ENCODE data around the gene CXCL13.

The CXCL13 gene

DNA sequence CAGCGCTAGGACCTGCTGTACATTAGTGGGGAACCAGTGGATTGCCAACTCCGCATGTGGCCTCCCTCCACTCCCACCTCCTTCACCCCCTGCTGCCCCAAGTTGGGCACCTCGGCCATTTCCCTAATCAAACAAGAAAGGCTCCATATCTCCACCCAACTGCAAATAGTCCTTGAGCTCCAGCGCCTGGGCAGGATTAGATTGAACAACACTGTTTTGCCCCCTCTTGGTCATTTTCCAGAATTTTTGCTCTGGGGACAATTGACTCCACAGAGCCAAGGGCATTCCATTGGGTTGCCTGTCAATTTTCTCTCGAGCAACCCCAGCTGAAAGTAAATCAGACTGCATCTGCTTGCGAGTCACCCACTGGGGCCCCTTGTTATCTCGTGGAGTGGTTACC is 29.6 kb downstream of the CXCL13 start:
- peaks cover 2% of the 10 kb centered on the region; the same call in 1 of the 2 replicates for H3K4me1 ChIP-seq (ENCODE audit: control insufficient read depth, insufficient read depth, low read length)
- CTCF ChIA-PET: no interaction called here
- no peak overlapping the region for H3K27ac ChIP-seq (ENCODE audit: extremely low read depth, low read depth, low read length)
- H3K9me3 ChIP-seq (ENCODE audit: control insufficient read depth, insufficient read depth, low read depth, low read length): no peaks in the 10 kb centered on the region
- H3K36me3 ChIP-seq (ENCODE audit: control insufficient read depth in 2 of 2, insufficient read depth in 1 of 2, low read length in 2 of 2): no peaks in the 10 kb centered on the region
- POLR2A ChIA-PET: no interaction called here
- TF ChIP-seq ZNF621 (tag by site-specific recombination; IDR thresholded peaks at IDR 0.05): no peak
- TF ChIP-seq ATF2 (tag by site-specific recombination; IDR thresholded peaks at IDR 0.05; ENCODE audit: low read depth): no peak
- no peak for TF ChIP-seq ZNF2 (tag by site-specific recombination; IDR thresholded peaks at IDR 0.05)
- TF ChIP-seq ZNF529 (tag by site-specific recombination; IDR thresholded peaks at IDR 0.05; ENCODE audit: insufficient replicate concordance): no peak
- no peak for TF ChIP-seq ZNF148 (tag by site-specific recombination; IDR thresholded peaks at IDR 0.05; ENCODE audit: borderline replicate concordance)
- no peak for TF ChIP-seq ZBTB44 (tag by site-specific recombination; IDR thresholded peaks at IDR 0.05)
- TF ChIP-seq, protein P1, sequence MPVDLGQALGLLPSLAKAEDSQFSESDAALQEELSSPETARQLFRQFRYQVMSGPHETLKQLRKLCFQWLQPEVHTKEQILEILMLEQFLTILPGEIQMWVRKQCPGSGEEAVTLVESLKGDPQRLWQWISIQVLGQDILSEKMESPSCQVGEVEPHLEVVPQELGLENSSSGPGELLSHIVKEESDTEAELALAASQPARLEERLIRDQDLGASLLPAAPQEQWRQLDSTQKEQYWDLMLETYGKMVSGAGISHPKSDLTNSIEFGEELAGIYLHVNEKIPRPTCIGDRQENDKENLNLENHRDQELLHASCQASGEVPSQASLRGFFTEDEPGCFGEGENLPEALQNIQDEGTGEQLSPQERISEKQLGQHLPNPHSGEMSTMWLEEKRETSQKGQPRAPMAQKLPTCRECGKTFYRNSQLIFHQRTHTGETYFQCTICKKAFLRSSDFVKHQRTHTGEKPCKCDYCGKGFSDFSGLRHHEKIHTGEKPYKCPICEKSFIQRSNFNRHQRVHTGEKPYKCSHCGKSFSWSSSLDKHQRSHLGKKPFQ (tag by site-specific recombination; IDR thresholded peaks at IDR 0.05): no peak
- TF ChIP-seq ZNF521 (tag by site-specific recombination; IDR thresholded peaks at IDR 0.05): no peak
- no peak for TF ChIP-seq KLF16 (tag by site-specific recombination; IDR thresholded peaks at IDR 0.05)
- no peak for TF ChIP-seq ZNF514 (tag by site-specific recombination; IDR thresholded peaks at IDR 0.05)
- no peak for TF ChIP-seq ZFP41 (tag by site-specific recombination; IDR thresholded peaks at IDR 0.05; ENCODE audit: borderline replicate concordance)
- no peak for TF ChIP-seq ZNF211 (tag by site-specific recombination; IDR thresholded peaks at IDR 0.05; ENCODE audit: low read depth)
- no peak overlapping the region for H3K4me3 ChIP-seq (ENCODE audit: low read depth, low read length)

GRCh38 chr4:77635876-77636275 is 30.3 kb downstream of the CXCL13 start:
- POLR2A ChIA-PET: no interaction called here
- no peak overlapping the region for H3K27ac ChIP-seq (ENCODE audit: extremely low read depth, low read depth, low read length)
- CTCF ChIA-PET: no interaction called here
- no peaks in the 10 kb centered on the region for H3K36me3 ChIP-seq (ENCODE audit: control insufficient read depth in 2 of 2, insufficient read depth in 1 of 2, low read length in 2 of 2)
- no peaks in the 10 kb centered on the region for H3K9me3 ChIP-seq (ENCODE audit: control insufficient read depth, insufficient read depth, low read depth, low read length)
- H3K4me1 ChIP-seq (ENCODE audit: control insufficient read depth, insufficient read depth, low read length): peaks cover 2% of the 10 kb centered on the region; the same call in 1 of the 2 replicates
- no peak overlapping the region for H3K4me3 ChIP-seq (ENCODE audit: low read depth, low read length)
- TF ChIP-seq, protein P2, sequence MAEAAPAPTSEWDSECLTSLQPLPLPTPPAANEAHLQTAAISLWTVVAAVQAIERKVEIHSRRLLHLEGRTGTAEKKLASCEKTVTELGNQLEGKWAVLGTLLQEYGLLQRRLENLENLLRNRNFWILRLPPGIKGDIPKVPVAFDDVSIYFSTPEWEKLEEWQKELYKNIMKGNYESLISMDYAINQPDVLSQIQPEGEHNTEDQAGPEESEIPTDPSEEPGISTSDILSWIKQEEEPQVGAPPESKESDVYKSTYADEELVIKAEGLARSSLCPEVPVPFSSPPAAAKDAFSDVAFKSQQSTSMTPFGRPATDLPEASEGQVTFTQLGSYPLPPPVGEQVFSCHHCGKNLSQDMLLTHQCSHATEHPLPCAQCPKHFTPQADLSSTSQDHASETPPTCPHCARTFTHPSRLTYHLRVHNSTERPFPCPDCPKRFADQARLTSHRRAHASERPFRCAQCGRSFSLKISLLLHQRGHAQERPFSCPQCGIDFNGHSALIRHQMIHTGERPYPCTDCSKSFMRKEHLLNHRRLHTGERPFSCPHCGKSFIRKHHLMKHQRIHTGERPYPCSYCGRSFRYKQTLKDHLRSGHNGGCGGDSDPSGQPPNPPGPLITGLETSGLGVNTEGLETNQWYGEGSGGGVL (tag by site-specific recombination; IDR thresholded peaks at IDR 0.05): no peak
- TF ChIP-seq, protein P3, sequence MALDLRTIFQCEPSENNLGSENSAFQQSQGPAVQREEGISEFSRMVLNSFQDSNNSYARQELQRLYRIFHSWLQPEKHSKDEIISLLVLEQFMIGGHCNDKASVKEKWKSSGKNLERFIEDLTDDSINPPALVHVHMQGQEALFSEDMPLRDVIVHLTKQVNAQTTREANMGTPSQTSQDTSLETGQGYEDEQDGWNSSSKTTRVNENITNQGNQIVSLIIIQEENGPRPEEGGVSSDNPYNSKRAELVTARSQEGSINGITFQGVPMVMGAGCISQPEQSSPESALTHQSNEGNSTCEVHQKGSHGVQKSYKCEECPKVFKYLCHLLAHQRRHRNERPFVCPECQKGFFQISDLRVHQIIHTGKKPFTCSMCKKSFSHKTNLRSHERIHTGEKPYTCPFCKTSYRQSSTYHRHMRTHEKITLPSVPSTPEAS (tag by site-specific recombination; IDR thresholded peaks at IDR 0.05): no peak
- TF ChIP-seq ZNF133 (tag by site-specific recombination; IDR thresholded peaks at IDR 0.05): no peak
- TF ChIP-seq ZNF394 (tag by site-specific recombination; IDR thresholded peaks at IDR 0.05; ENCODE audit: borderline replicate concordance): no peak
- no peak for TF ChIP-seq ZNF513 (tag by site-specific recombination; IDR thresholded peaks at IDR 0.05)
- TF ChIP-seq ZNF391 (tag by site-specific recombination; IDR thresholded peaks at IDR 0.05; ENCODE audit: borderline replicate concordance, low read depth): no peak
- no peak for TF ChIP-seq ZNF274 (IDR thresholded peaks at IDR 0.05; ENCODE audit: low read length)
- no peak for TF ChIP-seq ZNF274 (tag by site-specific recombination; IDR thresholded peaks at IDR 0.05; ENCODE audit: borderline replicate concordance)
- no peak for TF ChIP-seq ZNF174 (tag by site-specific recombination; IDR thresholded peaks at IDR 0.05)
- TF ChIP-seq ZNF248 (tag by site-specific recombination; IDR thresholded peaks at IDR 0.05): no peak
- TF ChIP-seq IKZF3 (tag by site-specific recombination; IDR thresholded peaks at IDR 0.05): no peak

Data from HEK293 (cell line).